ENCODE results near the gene ERCC6.

The ERCC6 gene

GRCh38 chr10:49538381-49539319 is at the start of gene ERCC6:
Gene ERCC6 (minus strand): TSS chr10:49539121.
- DNase-seq (ENCODE audit: low spot score in 2 of 2) (peak; percentile 87 to 93), ATAC-seq (ENCODE audit: low read depth) (peak; percentile 90)
- Mint-ChIP-seq H3K4me1 (peaks cover 38% of the 10 kb centered on the region), H3K4me3 (peak within 1 kb of the TSS; percentile 96), H3K9me3 (no peaks in the 10 kb centered on the region), H3K36me3 (peaks cover 7% of the 10 kb centered on the region), H3K27ac (peak within 1 kb of the TSS; percentile 95), H3K27me3 (peaks cover 6% of the 10 kb centered on the region)

- H3K27me3 Mint-ChIP-seq: peaks cover 15% of the 10 kb centered on the region
- H3K36me3 Mint-ChIP-seq: no peaks in the 10 kb centered on the region
- ATAC-seq (ENCODE audit: low read depth) (no peak), DNase-seq (ENCODE audit: low spot score in 2 of 2) (no peak)
- no peak overlapping the region for H3K4me3 Mint-ChIP-seq
- H3K27ac Mint-ChIP-seq: no peak overlapping the region
- H3K9me3 Mint-ChIP-seq: peaks cover 11% of the 10 kb centered on the region
- peaks cover under 1% of the 10 kb centered on the region for H3K4me1 Mint-ChIP-seq
Measured at GRCh38 chr10:49587981-49588380, 49.1 kb upstream of the ERCC6 start.

GRCh38 chr10:49585387-49585786 is 46.5 kb upstream of the ERCC6 start:
- Mint-ChIP-seq H3K9me3 (peaks cover 11% of the 10 kb centered on the region), H3K27me3 (peaks cover 6% of the 10 kb centered on the region), H3K4me3 (no peak overlapping the region), H3K4me1 (no peaks in the 10 kb centered on the region), H3K36me3 (no peaks in the 10 kb centered on the region), H3K27ac (no peak overlapping the region)
- ATAC-seq (ENCODE audit: low read depth) (no peak), DNase-seq (ENCODE audit: low spot score in 2 of 2) (no peak)

GRCh38 chr10:49579621-49580020 is 40.7 kb upstream of the ERCC6 start:
- Mint-ChIP-seq H3K27me3 (peaks cover 13% of the 10 kb centered on the region), H3K36me3 (no peaks in the 10 kb centered on the region)
- DNase-seq (ENCODE audit: low spot score in 2 of 2): no peak

GRCh38 chr10:49578392-49578791 is 39.5 kb upstream of the ERCC6 start:
- Mint-ChIP-seq H3K4me3 (no peak overlapping the region), H3K9me3 (no peaks in the 10 kb centered on the region), H3K27ac (no peak overlapping the region), H3K4me1 (no peaks in the 10 kb centered on the region), H3K36me3 (no peaks in the 10 kb centered on the region), H3K27me3 (peaks cover 13% of the 10 kb centered on the region)
- ATAC-seq (ENCODE audit: low read depth): no peak
- DNase-seq (ENCODE audit: low spot score in 2 of 2): no peak

More at GRCh38 chr10:49579621-49580020, 40.7 kb upstream of the ERCC6 start:
- Mint-ChIP-seq H3K4me3 (no peak overlapping the region), H3K27ac (no peak overlapping the region), H3K9me3 (no peaks in the 10 kb centered on the region), H3K4me1 (no peaks in the 10 kb centered on the region)
- ATAC-seq (ENCODE audit: low read depth): no peak

- Mint-ChIP-seq H3K4me3 (no peak overlapping the region), H3K27me3 (peaks cover 9% of the 10 kb centered on the region), H3K36me3 (no peaks in the 10 kb centered on the region), H3K9me3 (no peaks in the 10 kb centered on the region), H3K27ac (no peak overlapping the region), H3K4me1 (no peaks in the 10 kb centered on the region)
- DNase-seq (ENCODE audit: low spot score in 2 of 2) (no peak), ATAC-seq (ENCODE audit: low read depth) (no peak)
Measured at GRCh38 chr10:49577182-49577925, 38.4 kb upstream of the ERCC6 start.

GRCh38 chr10:49575489-49576072 is 36.7 kb upstream of the ERCC6 start:
- DNase-seq (ENCODE audit: low spot score in 2 of 2): no peak
- Mint-ChIP-seq H3K9me3 (no peaks in the 10 kb centered on the region), H3K27ac (no peak overlapping the region), H3K4me1 (no peaks in the 10 kb centered on the region), H3K4me3 (no peak overlapping the region), H3K36me3 (no peaks in the 10 kb centered on the region), H3K27me3 (peaks cover 12% of the 10 kb centered on the region)
- no peak for ATAC-seq (ENCODE audit: low read depth)

- no peak for ATAC-seq (ENCODE audit: low read depth)
- Mint-ChIP-seq H3K9me3 (peaks cover 4% of the 10 kb centered on the region), H3K27me3 (peaks cover 14% of the 10 kb centered on the region), H3K4me1 (peaks cover 10% of the 10 kb centered on the region), H3K4me3 (no peak overlapping the region), H3K36me3 (no peaks in the 10 kb centered on the region), H3K27ac (no peak overlapping the region)
- no peak for DNase-seq (ENCODE audit: low spot score in 2 of 2)
Measured at GRCh38 chr10:49572594-49573114, 33.7 kb upstream of the ERCC6 start.

GRCh38 chr10:49571388-49571787 is 32.5 kb upstream of the ERCC6 start:
- ATAC-seq (ENCODE audit: low read depth) (no peak), DNase-seq (ENCODE audit: low spot score in 2 of 2) (no peak)
- Mint-ChIP-seq H3K27ac (no peak overlapping the region), H3K27me3 (peaks cover 12% of the 10 kb centered on the region), H3K4me3 (no peak overlapping the region), H3K9me3 (peaks cover 6% of the 10 kb centered on the region), H3K4me1 (peaks cover 12% of the 10 kb centered on the region), H3K36me3 (no peaks in the 10 kb centered on the region)

GRCh38 chr10:49569031-49569631 is 30.2 kb upstream of the ERCC6 start:
- ATAC-seq (ENCODE audit: low read depth) (no peak), DNase-seq (ENCODE audit: low spot score in 2 of 2) (no peak)
- no peak overlapping the region for H3K4me3 Mint-ChIP-seq
- H3K27me3 Mint-ChIP-seq: peaks cover 10% of the 10 kb centered on the region
- H3K27ac Mint-ChIP-seq: no peak overlapping the region
- peaks cover 7% of the 10 kb centered on the region for H3K9me3 Mint-ChIP-seq
- peaks cover 12% of the 10 kb centered on the region for H3K4me1 Mint-ChIP-seq
- H3K36me3 Mint-ChIP-seq: no peaks in the 10 kb centered on the region

- no peak for DNase-seq (ENCODE audit: low spot score in 2 of 2)
- peak; percentile 64 for ATAC-seq (ENCODE audit: low read depth)
- H3K27ac Mint-ChIP-seq: peak overlapping the region; percentile 11
Measured at GRCh38 chr10:49568235-49568634, 29.3 kb upstream of the ERCC6 start.

GRCh38 chr10:49567810-49568209 is 28.9 kb upstream of the ERCC6 start:
- Mint-ChIP-seq H3K4me1 (peaks cover 12% of the 10 kb centered on the region), H3K9me3 (peaks cover 7% of the 10 kb centered on the region), H3K4me3 (peak overlapping the region; percentile 4), H3K27me3 (peaks cover 11% of the 10 kb centered on the region), H3K36me3 (no peaks in the 10 kb centered on the region), H3K27ac (no peak overlapping the region)
- peak; percentile 54 for ATAC-seq (ENCODE audit: low read depth)
- DNase-seq (ENCODE audit: low spot score in 2 of 2): no peak

More at GRCh38 chr10:49568235-49568634, 29.3 kb upstream of the ERCC6 start:
- Mint-ChIP-seq H3K36me3 (no peaks in the 10 kb centered on the region), H3K9me3 (peaks cover 7% of the 10 kb centered on the region), H3K4me3 (no peak overlapping the region), H3K27me3 (peaks cover 10% of the 10 kb centered on the region), H3K4me1 (peaks cover 12% of the 10 kb centered on the region)

- peaks cover 8% of the 10 kb centered on the region for H3K27me3 Mint-ChIP-seq
- H3K36me3 Mint-ChIP-seq: no peaks in the 10 kb centered on the region
Measured at GRCh38 chr10:49564461-49565009, 25.6 kb upstream of the ERCC6 start.

More at GRCh38 chr10:49564461-49565009, 25.6 kb upstream of the ERCC6 start:
- Mint-ChIP-seq H3K9me3 (peaks cover 7% of the 10 kb centered on the region), H3K4me1 (peaks cover 12% of the 10 kb centered on the region), H3K27ac (no peak overlapping the region), H3K4me3 (no peak overlapping the region)
- no peak for DNase-seq (ENCODE audit: low spot score in 2 of 2)
- ATAC-seq (ENCODE audit: low read depth): no peak
